Inferior parietal cortex (tissue), 1 donor: ENCODE results near the gene TXNDC16.

ENCODE experiments used
- DNase-seq: peaks from one replicate; pipeline ENCODE4 v3.0.0-alpha.2; 2016; ENCODE audit errors: extremely low spot score

TXNDC16 gene

DNA sequence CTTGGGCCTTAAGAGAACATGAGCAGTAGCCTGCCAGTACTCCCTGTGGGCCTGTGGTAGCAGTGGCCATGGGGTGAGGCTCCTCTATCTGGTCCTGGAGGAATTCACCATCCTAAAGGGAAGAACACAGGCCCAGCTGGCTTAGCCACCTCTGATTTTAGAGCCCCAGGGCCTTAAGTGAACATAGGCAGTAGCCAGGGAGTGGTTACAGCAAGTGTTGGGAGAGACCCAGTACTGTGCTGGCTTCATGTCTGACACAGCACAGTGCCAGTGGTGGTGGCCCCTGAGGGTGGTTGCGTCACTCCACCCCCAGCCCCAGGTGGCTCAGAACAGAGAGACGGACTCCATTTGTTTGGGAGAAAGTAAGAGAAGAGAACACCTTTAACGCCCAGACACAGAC lies 105.1 kb downstream of the TXNDC16 start:
- no peak for DNase-seq

DNA sequence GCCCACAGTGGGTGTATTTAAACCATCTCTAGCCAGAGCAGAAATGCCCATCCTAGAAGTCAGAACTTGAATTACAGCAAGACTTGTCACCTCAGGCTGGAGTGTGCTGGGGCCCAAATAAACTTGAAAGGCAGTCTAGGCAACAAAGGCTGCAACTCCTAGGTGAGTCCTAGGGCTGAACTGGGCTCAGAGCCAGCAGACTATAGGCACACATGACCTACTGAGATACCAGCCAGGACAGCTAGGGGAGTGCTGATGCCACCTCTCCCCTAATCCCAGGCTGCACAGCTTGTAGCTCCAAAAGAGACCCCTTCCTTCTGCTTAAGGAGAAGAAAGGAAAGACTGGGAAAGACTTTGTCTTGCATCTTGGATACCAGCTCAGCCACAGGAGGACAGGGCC lies 106.0 kb downstream of the TXNDC16 start:
- DNase-seq: no peak

DNA sequence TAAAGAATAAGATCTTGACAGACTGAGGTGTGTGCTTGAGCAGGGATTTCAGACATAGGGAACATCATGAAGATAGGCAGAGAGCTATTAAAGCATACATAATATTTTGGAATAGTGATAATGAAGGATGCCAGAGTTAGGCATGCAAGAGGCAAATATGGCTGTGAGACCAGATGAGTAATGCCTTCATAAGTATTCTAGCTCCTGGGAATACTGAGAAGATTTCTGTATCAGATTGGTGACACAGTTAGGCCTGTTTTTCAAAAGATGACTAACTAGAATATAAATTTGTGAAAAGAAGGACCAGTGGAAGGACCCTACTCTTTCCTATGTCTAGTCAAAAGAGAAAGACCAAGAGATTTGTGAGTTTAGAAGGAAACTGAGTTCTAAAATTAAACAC lies 108.8 kb downstream of the TXNDC16 start:
- no peak for DNase-seq

DNA sequence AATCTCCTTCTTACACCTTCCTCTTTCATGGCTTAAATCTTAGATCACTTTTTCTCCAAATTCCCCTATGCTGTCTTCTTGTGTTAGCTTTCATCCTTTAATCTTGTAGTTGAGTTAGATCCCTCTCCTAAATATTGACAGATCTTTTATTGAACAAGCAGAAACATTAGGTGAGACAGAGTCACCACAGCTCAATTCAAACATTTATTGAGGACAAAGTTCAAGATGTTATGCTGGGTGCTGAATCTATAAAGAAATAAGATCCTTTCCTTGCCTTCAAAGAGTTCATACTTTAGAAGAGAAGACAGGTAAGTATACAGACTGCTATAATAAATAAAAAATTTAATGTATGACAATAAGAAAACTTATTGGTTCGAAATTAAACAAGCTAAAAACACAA lies 109.7 kb downstream of the TXNDC16 start:
- no peak for DNase-seq

DNA sequence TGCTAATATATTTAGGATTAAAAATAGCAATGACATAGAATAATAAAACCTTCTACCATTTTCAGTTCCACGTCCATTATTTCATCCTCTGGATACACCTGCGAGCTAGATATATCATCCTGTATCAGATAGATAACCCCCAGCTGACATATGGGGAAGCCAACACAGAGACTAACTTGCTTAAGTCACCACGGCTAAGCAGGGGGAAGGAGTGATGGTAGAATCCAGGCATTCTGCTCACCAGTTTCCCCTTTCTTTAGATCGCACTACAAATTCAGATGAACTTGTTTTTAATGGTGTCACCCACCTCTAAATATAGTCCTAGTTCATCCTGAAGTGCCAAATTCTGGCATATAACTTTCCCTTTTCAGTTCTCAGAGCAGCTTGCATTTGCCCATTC lies 110.1 kb downstream of the TXNDC16 start:
- DNase-seq: no peak

DNA sequence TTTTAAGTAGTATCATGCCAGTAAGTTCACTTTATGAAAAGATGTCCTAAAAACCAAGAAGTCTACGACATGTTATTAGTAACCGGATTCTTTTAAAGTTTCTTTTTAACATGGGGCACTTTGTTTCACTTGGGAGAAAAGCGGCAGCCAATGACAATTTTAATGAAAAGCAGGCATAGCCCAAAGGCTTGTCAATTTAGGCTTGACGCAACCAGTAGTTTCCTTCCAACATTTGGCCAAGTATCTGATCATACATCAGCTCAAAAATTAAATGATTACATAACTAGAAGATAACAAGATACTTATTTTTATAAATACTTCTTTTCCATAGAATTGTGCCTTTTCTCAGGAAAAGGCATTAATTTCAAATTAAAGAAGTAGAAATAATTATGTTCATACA lies 112.8 kb downstream of the TXNDC16 start:
- no peak for DNase-seq

DNA sequence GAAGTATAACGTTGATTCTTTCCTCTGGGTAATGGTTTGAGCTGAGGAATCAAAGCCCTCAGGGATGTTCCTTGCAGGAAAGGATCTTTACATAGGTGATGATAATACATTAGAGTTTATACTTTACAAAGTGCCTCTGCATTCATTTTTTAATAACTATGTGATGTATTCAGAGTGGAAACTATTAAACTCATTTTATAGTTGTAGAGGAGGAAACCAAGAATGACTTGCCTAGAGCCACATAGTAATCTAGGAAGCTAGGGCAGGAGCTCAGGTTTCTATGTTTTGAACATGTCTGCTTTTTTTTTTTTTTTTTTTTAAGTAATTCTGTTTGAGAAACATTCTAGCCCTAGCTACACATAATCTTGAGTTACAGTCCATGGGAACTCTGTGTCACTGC lies 117.3 kb downstream of the TXNDC16 start:
- DNase-seq: no peak

DNA sequence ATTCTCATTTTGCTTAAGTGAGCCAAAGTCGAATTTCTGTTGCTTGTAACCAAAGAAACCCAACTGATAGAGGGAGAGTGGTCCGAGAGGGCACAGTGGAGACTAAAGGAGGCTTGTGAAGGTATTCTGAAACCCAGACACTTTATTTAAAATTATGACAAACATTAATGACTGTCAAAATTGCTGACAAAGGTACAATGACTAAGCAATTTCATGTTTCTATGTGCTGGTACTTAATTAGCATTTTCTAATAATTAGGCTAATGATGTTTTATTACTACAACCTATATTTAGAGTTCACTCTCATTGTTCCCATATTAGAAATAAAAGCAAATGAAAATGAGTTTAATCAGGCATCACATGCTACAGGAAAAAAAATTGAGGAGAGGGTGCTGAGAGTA lies 121.8 kb downstream of the TXNDC16 start:
- DNase-seq: no peak

DNA sequence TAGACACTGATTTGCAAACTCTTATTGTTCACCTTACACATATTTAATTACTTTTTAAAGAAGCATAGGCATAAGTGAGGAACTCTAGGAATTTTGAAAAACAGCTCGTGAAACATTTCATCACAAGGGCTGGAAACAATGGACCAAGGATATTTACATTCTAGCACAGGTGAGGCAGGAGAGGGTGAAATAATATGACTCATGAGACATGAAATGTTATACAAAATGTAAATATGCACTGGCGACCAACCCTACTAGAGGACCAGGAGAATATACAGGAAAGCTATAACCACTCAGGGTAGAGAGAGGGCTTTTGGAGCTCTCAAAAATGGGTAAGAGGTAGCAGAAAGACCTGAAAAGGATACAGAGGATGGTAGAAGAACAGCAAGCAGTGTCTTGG lies 122.9 kb downstream of the TXNDC16 start:
- no peak for DNase-seq

DNA sequence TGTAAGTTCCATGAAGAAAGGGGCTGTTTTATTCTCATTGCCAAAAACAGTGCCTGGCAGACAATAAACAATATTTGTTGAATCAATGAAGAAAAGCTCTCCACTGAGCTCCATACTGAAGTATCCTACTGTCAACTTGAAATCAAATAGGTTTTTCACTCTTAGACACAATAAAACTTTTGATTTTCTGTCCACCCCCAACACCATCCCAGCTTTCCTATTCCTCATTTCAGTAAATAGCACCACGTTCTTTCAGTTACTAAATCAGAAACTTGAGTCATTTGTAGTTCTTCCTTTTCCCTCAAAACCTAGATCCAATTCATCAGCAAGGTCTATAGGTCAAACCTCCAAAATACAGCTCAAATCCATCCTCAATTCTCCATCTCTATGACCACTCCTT lies 124.8 kb downstream of the TXNDC16 start:
- no peak for DNase-seq

DNA sequence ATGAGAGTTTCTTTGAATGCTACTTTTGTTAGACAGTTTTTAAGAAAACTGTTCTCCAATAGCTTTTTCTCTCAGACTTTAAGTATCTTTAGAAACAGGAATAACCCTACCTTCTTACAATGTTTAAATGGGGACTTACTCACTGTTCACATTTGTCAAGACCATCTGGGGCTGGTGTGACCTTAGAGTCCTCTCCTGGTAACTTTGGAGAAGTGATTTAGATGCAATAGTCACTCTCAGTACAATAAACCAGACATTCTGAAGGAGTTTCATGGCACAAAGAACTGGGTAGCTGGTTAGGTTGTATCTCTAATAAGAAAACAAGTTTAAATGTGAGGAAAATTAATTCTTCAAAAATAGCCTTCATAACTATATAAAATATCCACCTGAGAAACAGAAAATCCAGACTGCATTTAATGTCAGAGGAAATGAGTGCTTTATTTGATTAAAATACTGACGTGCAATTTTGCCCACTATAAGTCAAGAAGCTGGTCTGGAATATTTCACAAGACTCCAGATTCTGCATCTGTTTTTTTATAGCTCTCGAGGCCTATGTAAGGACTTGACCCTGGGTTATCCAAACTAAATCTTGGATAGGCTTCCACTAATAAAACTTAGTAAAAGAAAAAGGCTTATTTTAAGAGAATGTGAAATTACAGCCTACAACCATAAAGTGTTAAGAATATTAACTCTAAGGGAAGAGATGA lies 129.5 kb downstream of the TXNDC16 start:
- DNase-seq: no peak

DNA sequence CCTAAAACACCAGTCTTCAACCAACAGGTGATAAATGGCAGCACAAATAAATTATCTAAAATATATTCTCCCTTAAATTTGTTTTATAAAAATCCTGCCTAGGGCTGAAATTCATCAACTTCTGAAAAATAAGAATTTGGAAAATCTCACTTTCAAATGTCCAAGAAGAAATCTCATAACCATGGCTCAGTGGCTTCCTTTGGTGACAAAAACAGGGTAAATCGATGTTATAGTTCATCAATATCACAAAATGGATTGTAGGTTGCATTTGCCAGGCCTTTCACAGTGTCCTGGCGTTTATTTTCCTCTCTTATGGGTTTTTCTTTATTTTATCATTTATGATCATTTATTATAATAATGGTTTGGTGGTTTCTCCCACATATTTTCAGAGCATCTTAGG lies 135.2 kb downstream of the TXNDC16 start:
- DNase-seq: no peak

DNA sequence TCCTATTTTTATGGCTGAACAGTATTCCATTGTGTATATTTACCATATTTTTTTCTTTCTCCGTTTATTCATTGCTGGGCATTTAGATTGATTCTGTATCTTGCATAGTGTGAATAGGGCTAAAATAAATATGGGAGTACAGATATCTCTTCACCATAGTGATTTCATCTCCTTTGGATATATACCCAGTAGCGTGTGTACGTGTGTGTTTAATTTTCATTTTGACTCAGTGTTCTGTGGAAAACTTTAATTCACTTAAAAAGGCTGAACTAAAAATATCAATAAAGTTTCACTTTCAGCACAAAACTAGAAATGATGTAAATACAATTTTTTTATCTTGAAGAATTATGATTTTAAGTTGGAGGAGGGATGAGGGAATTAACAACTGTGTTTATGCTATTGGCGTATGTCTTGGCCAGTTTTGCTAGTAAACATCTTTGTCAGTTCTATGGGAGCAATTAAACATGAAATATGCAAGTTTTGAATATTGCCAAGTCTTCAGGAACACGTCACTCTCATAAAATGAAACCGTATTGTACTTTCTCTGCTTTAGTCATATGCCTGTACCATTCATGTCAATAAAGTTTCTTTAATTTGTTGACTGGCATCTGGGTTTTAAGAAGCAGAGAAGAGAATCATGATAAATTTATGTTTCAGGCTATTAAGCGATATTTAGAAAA lies 138.4 kb downstream of the TXNDC16 start:
- no peak for DNase-seq

DNA sequence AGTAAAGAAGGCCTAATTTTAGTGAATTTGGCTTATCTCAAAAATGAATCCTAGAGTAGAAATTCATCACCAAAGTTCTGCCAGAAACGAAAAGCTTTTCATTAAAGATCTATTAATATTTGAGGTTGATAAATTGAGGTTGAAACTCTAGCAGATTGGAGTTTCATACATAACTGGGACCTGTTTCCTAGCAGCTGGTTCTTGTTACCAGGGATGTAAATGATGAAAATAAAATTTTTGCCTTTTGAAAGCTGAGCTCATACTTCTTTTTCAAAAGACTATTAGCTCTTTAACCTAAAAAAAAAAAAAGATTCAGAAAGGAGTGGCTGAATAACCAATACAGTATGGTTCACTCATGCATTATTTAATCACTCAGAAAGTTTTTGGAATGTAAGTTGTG lies 139.9 kb downstream of the TXNDC16 start:
- no peak for DNase-seq

DNA sequence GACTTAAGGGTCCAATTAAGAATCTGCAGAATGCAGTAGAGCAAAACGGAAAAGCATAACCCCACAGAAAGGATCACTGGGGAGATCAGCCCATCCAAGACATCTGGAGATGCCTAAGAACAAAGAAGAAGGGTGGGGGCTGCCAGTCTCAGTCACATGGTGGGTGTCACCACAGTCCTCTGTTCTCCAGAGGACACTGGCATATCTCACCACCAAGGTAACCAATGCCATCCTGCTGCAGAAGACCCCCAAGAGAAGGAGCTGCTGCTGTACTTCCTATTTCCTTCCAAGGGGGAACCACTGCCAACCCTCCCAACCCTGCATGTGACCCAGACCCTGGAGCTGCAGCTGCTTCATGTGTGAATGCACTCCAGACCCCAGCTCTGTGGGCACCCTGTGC lies 147.0 kb downstream of the TXNDC16 start:
- no peak for DNase-seq

DNA sequence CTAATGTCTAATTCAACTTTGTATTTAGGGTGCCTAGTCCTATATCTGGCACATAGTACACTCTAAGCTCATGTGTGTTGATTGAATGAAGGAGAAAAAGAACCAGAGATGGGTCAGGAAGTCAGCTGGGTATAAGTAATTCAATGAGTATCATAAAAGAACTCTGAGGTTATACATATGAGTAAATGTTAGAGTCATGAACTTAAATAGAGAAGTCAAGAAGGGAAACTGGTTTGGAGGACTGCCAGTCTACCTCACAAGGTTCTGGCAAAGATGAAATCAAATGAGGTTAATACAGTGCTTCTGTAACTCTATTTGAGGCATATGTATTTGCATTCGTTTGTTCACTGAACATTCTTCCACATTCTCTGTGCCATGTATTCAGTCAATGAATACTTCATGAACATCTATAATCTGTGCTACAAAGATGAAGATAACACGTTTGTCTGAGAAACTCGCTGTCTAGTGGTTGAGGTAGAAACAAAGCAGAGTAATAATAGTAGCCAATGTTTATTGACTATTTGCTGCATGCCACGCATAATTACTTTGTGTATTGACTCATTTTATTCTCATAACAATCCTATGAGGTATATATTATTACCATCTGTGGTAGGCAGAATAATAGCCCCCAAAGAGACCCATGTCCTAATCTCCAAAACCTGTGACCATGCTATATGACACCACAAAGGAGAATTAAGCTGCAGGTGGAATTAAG lies 149.3 kb downstream of the TXNDC16 start:
- DNase-seq: no peak

DNA sequence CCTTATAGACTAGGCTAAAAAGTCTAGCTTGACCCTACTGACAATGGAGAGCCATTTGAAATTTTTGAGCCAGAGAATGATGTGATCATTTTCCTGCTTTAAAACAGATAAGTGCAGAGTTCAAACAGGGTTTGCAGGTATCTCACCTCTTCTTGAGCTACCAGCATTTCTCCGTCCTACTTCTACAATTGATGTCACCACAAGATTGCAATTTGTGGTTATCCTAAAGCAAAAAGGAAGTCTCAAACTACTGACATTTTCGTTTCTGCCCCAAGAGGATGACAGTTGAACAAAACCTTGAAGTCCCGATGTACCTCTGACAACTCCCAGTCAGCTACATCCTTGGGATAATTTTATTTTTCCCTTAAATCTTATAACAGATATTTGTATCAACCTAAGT lies 151.5 kb downstream of the TXNDC16 start:
- DNase-seq: no peak

DNA sequence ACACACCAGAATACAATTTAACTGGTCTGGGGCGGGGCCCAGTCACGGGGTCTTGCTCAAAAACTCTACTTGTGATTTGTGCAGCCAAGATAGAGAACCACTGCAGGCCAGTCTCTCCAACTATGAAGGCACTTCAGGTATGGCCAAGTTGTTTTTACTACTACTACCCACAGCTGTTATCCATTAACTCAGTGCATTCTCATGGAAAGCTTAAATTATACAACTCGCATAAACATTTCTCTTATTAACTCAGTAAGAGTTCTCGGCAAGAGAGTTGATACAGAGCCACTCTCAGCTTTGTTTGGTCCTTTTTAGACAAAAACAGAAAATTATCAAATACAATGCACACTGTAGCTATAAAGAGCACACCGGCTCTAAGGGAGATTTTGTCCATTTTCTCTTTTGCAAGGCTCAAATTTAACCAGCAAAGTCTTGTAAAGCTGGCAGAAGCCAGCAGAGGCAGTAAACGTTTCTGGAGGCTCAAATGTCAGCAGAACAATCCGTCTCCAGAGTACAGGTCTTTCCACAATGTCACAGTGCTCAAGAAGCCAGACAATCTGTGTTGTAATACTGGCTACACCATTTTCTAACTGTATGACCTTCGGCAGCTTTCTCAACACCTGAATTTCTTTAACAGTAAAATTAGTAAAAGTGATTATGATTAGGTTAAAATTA lies 152.2 kb downstream of the TXNDC16 start:
- no peak for DNase-seq

DNA sequence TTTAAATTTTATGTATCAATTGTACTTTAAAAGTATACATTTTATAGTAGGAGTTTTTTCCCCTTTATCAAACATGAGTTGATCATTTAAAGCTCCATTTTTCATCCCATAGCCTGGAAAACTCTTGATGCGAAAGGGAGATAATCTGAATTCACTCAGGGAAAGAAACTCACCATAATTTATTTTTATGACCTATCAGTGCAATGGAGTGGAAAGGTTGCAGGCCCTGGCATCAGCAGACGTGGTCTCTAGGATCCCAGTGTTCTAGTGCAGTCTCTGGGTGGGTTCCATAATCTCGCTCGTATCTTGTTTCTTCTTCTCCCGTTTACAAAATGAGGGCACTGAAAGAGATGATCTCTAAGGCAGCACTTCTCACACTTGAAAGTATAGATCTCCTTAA lies 153.2 kb downstream of the TXNDC16 start:
- DNase-seq: no peak

DNA sequence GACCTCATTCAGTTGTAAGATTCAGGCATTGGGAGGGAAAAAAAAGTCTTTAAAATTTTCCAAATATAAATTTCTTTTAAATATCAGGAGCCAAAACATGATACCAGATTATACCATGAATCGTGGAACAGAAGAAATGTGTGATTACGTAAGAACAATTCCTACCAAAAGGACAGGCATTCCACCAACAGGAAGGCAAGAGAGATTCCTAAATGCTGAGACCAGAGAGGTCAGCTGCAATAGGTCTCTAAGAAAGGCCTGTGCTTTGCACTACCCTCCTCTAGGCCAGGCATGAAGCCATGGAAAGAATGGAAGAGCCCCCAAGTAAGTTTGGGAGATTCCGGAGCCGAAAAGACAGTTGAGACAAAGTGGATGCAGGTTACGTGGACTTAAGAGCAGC lies 154.5 kb downstream of the TXNDC16 start:
- DNase-seq: no peak

DNA sequence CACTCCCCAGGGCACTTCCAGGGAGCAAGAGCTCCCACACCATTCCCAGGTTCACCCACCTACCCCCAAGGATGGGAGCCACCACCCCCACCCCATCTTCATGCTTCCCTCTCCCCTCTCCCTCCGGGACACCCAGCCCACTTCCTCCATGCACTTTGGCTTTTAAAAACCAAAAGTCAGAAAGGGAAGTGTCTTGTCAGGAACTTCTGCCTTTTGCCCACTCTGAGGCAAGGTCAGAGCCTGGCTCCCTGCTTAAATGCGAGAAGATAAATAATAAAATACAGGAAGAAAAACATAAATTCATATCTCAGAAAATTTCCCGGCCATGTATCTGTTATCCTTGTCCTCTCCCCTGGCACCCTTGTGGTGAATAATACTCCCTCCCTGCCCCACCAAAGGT lies 156.6 kb downstream of the TXNDC16 start:
- no peak for DNase-seq

DNA sequence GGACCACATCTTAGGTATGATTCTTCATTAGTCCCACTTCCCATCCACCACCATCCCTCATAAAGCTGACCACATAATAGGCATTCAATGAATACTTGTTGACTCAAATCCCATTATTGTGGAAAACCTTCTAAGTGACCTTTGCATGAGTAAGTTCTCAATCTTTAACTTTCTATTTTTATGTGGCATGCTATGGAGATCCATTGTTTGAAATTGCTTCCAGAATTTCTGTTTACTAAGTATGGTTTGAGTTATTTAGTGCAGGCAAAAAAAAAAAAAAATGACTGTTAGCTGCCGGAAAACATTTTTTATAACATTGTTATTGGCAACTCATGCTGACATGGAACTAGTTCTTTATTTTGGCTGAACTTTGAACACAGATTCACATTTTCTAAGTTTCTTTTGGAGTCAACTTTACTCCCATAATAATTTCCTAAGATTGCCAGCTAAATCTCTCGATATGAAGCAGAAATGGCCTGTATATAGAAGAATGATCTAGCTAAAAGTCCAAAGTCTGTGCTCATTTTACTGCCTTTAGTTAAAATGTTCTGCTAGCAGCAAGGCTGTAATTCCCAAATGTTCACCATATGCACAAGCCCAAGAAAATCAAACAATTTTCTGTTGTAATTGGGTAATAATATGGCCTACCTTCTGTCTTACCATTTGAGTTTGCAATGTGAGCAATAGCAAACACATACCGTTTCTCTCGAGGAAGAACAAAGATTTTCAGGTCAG lies 160.3 kb downstream of the TXNDC16 start:
- no peak for DNase-seq
